Thoracic aorta (tissue), 2 donors: ENCODE measurements around the gene CORO1C. TPM values are rescaled to one million over a fixed set of nuclear protein-coding genes. Genes with fewer than 3 reads are reported as not detected.
A peak's percentile ranks its signal among the peaks of the same experiment; 100 is the strongest.

Experiments used
- ATAC-seq: fragments of 150-250 bp; one replicate; pipeline ENCODE4 v1.8.0; 2017; ENCODE audit warnings: low read depth; ENCODE audit not compliant: insufficient number of reproducible peaks, low FRiP score
- DNase-seq: peaks from one replicate; pipeline ENCODE4 v3.0.0-alpha.2; 2020; ENCODE audit warnings: low spot score
- H3K27ac ChIP-seq, 2 donors: fragments of 200-600 bp; sonication (generic); 1 replicate in 1 of 2; 2 replicates in 1 of 2; pipeline ENCODE4 v1.5.1; 2016; ENCODE audit warnings: mild to moderate bottlenecking in 2 of 2, moderate library complexity in 2 of 2
- H3K27me3 ChIP-seq: fragments of 200-600 bp; sonication (generic); replicated peaks from 2 replicates; pipeline ENCODE4 v1.6.0; 2016; ENCODE audit warnings: mild to moderate bottlenecking; ENCODE audit not compliant: insufficient read depth
- H3K36me3 ChIP-seq: fragments of 200-600 bp; sonication (generic); one replicate; pipeline ENCODE4 v1.5.1; 2016
- H3K4me1 ChIP-seq, 2 donors: fragments of 200-600 bp; sonication (generic); 1 replicate in 1 of 2; 2 replicates in 1 of 2; pipeline versions ENCODE4 v1.5.1 to v1.6.0; 2016; ENCODE audit warnings: low read depth in 2 of 2, mild to moderate bottlenecking in 1 of 2; ENCODE audit not compliant: control insufficient read depth in 1 of 2
- H3K4me3 ChIP-seq: fragments of 200-600 bp; sonication (generic); 2 replicates; pipeline ENCODE4 v1.5.1; 2016; ENCODE audit warnings: mild to moderate bottlenecking
- H3K9me3 ChIP-seq: fragments of 200-600 bp; sonication (generic); 2 replicates; pipeline ENCODE4 v1.5.1; 2016
- total RNA-seq, 2 donors: library from RNA; depleted of rRNA; stranded (reverse); fragments of >200 nt; gene quantifications; one replicate each; pipeline versions ENCODE4 v1.1.0 to v1.2.3, GENCODE V29; 2016
- TF ChIP-seq, protein P1 (sequence below): fragments of 200-600 bp; sonication (generic); IDR thresholded peaks from one replicate; pipeline ENCODE4 v1.5.1; 2019; ENCODE audit warnings: antibody characterized with exemption

CORO1C gene
- 100 to 1,000 TPM; 157 to 208 TPM for total RNA-seq

DNA sequence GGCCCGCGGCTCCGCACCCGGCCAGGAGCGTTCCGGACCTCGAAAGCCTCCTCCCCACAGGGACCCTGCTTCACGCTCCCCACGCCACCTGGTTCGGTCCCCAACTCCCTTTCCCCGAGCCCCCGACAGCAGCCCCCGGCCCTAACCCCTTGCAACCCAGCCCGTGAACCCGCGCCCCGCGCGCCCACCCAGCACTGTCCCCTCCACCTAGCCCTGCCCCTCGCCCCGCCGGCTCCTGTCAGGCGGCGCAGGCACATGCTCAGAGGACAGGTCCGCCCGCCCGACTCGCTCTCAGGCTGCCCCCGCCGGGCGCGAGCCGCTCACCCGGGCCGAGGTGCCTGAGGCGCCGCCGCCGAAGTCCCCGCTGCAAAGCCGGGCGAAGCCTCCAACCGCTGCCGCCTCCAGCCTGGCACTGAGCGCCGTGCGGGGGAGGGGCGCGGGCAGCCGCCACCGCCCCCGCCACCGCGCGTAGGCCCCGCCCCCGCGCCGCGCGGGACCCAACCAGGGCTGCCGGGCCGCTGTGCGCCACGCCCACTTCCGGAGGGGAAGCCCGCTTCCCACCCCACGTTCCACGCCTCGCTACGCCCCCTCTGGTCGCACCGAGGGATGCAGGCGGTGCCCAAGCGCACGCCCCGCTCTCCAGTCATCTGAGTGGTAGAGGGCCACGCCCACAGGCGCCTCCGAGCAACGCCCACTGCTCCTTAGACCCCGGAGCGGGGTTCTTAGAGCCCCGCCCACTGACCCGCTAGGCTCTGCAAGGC is at the start of gene CORO1C:
Gene CORO1C, minus strand, starts transcription at position 414 of the 761 bp plus-strand sequence. CDS start 30,200 bp downstream, outside the sequence.
- TF ChIP-seq, protein P1, sequence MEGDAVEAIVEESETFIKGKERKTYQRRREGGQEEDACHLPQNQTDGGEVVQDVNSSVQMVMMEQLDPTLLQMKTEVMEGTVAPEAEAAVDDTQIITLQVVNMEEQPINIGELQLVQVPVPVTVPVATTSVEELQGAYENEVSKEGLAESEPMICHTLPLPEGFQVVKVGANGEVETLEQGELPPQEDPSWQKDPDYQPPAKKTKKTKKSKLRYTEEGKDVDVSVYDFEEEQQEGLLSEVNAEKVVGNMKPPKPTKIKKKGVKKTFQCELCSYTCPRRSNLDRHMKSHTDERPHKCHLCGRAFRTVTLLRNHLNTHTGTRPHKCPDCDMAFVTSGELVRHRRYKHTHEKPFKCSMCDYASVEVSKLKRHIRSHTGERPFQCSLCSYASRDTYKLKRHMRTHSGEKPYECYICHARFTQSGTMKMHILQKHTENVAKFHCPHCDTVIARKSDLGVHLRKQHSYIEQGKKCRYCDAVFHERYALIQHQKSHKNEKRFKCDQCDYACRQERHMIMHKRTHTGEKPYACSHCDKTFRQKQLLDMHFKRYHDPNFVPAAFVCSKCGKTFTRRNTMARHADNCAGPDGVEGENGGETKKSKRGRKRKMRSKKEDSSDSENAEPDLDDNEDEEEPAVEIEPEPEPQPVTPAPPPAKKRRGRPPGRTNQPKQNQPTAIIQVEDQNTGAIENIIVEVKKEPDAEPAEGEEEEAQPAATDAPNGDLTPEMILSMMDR: peak; percentile 79
- H3K9me3 ChIP-seq: no peaks in the 10 kb centered on the region
- DNase-seq (peak; percentile 90), ATAC-seq (peak; percentile 83)
- H3K27ac ChIP-seq: peak within 1 kb of the TSS; percentile 92 to 98
- no peaks in the 10 kb centered on the region for H3K36me3 ChIP-seq
- no peaks in the 10 kb centered on the region for H3K27me3 ChIP-seq
- H3K4me1 ChIP-seq: peaks cover 17 to 50% of the 10 kb centered on the region in 2 donors
- peak within 1 kb of the TSS; percentile 94 for H3K4me3 ChIP-seq

DNA sequence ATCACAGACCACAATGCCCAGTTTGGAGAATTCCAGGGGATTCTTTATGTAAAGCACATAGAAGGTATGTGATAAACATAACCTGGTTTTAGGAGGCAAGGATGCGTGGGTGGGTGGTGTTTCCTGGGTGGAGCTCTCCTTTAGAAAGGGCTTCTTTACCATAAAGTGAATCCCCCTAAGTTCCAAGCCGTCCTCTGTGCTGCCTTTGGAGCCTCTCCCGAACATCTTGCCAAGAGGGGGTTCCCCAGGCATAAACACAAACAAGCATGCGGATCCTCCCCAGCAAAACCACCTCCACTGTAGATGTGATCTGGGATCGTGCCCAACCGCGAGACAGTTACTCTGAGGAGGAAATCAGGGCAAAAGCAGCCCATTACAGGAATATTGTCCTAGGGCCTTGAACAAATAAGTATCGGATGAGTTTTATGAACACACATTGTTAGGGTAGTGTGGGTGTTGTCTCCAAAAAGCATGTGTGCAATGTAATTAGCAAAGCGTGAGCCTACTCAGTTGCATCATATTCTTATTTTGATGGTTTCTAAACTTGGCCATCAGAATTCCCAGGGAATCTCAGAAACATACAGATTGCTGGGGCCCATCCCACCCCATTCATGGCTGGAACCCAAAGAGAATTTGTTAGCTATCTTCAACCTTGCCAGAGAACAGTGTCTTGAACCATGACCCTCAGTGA is 48.8 kb upstream of the CORO1C start:
- Histone ChIP-seq H3K27me3 (no peaks in the 10 kb centered on the region), H3K4me1 (peaks cover 4 to 31% of the 10 kb centered on the region in 2 donors), H3K27ac (no peak overlapping the region), H3K9me3 (no peaks in the 10 kb centered on the region), H3K4me3 (no peak overlapping the region), H3K36me3 (no peaks in the 10 kb centered on the region)
- TF ChIP-seq, protein P1: no peak
- DNase-seq: no peak
- ATAC-seq: no peak

DNA sequence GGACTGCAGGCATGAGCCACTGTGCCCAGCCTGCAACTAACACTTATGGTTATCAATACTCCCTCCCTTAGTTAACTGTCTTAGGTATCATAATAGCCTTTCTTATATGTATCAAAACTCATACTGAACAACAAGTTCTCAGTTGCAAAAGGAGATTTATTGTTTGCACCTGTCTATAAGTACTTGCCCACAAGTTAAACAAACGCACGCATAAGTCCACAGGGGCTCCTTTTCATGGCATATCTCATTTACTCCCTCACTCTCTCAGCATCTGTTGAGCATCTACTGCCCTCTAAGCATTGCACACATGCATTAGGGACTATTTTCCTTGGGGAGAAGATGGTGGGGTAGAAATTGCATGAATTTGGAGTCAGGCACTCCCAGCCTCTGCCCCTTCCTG is 46.7 kb upstream of the CORO1C start:
- DNase-seq (no peak), ATAC-seq (no peak)
- no peaks in the 10 kb centered on the region for H3K27me3 ChIP-seq
- H3K9me3 ChIP-seq: no peaks in the 10 kb centered on the region
- H3K4me3 ChIP-seq: no peak overlapping the region
- H3K36me3 ChIP-seq: no peaks in the 10 kb centered on the region
- no peak overlapping the region for H3K27ac ChIP-seq
- TF ChIP-seq, protein P1: no peak
- peaks cover 12 to 32% of the 10 kb centered on the region in 2 donors for H3K4me1 ChIP-seq

DNA sequence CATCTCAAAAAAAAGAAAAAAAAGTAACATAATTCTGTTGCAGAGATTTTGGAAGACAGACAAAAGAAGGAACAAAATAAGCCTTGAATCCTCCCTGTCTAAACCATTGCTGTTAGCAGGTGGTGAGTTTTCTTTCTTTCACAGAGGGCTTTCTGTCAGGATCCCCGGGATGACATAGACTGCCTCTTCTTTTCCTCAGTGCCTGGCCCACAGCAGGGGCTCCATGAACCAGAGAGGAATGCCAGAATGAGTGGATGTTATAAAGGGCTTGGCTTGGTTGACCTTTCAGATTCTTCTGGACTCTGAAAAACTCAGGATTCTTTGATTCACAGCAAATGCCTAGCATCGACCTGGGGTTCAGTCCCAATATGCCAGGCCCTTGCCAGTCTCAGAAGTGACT is 45.8 kb upstream of the CORO1C start:
- no peaks in the 10 kb centered on the region for H3K27me3 ChIP-seq
- H3K36me3 ChIP-seq: no peaks in the 10 kb centered on the region
- peaks cover 12 to 41% of the 10 kb centered on the region in 2 donors for H3K4me1 ChIP-seq
- DNase-seq: no peak
- H3K27ac ChIP-seq: no peak overlapping the region
- H3K4me3 ChIP-seq: no peak overlapping the region
- TF ChIP-seq, protein P1: no peak
- H3K9me3 ChIP-seq: no peaks in the 10 kb centered on the region
- ATAC-seq: no peak
